AG08396 (cell line): ENCODE data around the gene UBR4.

Experiments used
- DNase-seq: peaks from one replicate; pipeline ENCODE4 v3.0.0; 2012; ENCODE audit warnings: low spot score, mixed read lengths

UBR4 gene

DNA sequence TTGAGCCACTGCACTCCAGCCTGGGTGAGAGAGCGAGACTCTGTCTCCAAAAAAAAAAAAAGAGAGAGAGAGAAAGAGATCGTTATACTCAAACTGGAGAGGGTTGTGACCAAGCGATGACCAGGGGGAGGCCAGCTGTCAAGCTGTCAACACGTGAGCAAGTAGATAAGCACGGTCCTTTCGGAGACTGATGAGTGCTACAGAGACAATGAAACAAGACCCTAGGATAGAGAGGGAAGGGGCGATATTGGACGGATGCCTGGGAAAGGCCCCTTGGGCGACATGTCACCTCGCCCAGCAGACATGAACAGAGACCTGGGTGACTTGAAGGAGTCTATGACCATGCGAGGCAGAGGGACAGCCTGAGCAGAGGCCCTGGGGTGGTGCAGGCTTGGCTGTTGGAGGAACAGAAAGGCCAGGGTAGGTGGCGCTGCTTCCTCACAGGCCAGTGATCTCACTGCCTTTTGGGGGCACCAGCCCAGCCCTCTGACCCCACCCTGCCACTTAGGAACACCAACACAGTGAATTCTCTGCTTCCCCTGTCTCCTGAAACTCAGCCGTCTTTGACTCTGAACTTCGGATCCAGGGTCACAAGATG is 152.8 kb downstream of the UBR4 start:
- no peak for DNase-seq

DNA sequence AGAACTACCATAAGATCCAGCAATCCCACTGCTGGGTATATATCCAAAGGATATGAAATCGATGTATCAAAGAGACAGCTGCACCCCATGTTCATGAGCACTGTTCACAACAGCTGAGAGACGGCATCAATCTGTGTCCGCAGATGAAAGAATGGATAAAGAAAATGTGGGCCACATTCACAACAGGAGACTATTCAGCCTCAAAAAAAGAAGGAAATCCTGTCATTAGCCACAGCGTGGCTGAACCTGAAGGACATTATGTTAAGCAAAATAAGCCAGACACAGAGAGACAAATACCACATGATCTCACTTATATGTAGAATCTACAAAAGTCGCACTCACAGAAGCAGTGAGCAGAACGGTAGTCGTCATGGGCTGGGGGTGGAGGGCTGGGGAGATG is 154.4 kb downstream of the UBR4 start:
- no peak for DNase-seq

DNA sequence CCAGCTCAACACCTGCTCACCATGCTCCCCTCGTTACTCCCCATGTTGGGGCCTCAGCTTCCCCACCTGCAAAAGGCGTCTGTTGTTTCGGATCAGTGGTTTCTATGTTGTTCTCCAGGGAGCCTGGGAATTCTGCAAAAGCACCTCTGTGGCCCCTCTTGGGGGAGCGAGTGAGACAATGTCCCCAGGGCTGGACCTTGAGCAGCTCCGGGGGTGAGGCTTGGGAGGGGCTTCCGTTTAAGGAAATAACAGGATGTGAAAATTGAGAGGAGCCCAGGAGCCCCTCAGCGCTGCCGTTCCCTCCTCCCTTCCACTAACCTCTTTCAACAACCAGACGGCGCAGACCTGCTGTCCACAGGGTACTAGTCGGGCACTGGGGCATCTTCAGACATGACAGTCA is 155.1 kb downstream of the UBR4 start:
- DNase-seq = no peak

DNA sequence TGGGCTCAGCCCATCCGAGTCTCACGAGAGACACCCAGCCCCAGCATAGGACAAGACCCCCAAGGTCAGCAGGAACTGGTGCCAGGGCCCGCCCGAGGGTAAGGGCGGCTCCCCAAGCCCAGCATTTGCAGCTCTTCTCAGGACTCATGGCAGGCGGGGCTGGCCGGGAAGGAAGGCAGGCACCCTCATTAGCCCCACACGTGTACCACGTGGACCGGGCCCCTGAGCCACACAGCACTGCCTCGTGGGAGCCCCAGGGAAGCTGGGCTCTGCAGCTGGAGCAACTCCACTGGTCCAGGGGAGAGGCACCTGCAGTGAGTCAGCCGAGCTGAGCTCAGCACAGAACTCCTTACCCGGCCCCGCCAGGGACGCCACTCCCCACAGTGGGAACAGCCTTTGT is 155.8 kb downstream of the UBR4 start:
- DNase-seq = no peak

DNA sequence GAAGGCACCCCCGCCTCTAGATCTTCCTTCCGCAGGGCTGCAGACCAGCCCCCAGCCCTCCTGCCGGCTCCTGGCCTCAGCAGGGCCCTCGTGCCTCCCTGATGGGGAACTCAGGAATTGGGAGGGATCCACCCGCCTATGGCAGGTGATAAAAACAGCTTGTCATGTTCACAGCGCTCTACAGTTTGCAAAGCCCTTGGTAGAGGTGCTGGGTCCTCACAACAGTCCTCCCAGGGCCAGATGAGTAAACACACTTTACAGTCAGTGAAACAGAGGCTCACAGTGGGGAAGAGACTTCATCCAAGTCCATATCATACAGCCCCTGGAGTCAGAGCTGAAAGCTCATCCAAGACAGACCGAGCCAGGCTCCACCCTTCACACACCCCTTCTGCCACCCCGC is 156.6 kb downstream of the UBR4 start:
- DNase-seq = no peak

DNA sequence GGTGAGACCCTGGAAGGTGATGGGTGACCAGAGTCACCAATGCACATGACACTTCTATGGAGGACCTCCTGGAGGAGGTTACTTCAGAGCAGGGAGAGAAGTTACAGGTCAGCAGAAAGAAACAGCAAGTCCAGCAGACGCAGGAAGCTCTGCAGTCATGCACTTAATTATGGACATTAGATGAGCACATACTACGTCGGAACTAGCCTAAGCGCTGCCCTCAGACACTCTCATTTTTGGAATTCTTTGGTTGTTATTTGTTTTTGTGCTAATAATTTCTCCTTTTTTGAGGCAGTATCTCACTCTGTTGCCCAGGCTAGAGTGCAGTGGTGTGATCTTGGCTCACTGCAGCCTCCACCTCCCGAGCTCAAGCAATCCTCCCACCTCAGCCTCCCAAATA is 160.3 kb downstream of the UBR4 start:
- DNase-seq = no peak

DNA sequence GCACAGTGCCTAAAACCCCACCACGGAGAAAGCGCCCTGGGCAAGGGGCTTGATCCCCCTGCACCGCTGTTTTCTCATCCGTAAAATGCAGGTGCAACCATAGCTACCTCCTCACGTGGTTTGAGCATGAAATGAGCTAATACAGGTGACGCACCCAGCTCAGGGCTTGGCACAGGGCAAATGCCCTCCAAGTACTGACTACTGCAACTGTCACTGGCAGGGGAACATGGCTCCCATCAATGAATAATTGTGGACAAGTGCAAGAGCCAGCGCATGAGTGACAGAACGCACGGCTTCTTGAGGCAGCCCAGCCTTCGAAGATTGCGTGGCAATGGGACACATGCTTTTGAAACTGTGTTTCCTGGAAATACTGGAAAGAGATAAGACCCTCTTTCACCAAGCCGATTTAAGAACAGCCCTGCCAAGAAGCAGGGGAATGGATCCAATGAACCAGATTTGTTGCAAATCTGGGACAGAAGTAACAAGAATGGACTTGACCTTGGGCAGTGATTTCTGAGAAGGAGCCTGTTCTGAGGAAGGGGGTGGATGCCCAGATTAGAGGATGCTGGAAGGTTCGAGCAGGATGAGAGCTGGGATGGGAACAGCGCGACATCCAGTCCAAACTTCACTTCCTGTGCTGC is 160.8 kb downstream of the UBR4 start:
- no peak for DNase-seq

DNA sequence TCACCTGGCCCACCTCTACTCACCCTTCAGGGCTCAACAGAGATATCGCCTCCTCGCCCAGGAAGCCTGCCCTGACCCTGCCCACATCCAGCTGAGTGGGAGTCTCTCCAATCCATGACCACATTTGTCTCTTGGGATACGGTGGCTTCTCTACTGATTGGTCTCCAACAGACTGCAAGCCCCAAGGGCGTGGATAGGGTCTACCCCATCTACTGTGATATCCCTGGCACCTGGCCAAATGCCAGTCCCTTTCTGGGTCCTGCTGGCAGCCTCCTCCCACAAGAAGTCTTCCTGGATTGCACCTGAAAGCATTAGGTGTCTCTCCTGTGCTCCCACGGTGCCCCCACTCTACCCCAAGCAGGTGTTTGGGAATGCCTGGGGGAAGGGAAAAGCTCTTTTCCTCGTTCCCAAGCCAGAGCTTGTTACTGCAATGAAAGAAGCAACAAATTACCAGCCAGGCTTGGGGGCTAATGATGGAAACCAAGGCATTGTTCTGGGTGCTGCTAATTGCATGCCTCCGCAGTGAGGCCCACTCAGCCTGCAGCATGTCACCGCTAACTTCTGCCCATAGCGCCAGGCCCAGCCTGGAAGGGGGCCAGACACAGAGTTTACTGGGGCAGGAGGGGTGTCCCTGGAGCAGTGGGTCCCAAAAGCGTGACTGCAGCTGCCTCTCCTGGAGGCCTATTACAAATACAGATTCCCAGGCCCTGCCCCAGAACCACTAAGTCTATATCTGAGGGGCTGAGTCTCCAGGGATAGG is 162.9 kb downstream of the UBR4 start:
- no peak for DNase-seq

DNA sequence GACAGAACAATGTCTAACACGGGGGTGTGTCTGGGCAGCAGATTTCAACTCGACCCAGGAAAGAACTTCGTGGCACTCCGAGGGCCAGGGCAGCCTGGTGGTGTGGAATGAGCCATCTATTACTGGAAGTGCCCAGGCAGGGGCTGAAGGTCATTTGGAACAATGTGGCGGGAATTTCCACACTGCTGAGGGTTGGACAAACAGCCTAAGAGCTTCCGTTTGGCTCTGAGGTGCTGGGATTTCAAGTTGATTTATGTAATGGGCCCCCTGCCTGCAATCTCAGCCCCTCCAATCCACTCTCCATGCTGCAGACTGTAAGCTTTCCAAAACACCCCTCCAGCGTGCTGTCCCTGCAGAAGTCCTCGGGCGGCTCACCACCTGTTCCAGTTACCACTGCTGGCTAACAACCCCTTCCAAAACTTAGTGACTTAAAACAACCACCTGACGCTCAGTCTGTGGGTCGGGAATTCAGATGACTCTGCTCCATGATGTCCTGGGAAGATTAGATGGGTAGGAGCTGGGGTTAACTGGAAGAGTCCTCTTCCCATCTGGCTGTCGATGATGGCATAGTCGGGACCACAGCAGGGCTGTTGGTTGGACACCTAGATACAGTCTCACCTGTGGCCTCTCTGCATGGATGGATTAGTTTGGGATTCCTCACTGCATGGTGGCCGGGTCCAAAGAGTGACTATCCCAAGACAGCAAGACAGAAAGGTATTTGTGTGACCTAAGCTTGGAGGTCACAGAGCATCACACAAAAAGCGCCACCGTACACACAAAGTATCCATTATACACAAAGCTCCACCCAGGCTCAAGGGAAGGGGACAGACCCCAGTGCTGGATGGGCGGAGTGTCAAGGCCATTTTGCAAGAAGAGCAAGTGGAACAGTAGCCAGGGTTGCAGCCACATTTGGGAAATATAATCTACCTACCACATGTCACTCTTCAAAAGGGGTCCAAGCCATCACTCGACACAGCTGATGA is 163.9 kb downstream of the UBR4 start:
- DNase-seq = no peak

DNA sequence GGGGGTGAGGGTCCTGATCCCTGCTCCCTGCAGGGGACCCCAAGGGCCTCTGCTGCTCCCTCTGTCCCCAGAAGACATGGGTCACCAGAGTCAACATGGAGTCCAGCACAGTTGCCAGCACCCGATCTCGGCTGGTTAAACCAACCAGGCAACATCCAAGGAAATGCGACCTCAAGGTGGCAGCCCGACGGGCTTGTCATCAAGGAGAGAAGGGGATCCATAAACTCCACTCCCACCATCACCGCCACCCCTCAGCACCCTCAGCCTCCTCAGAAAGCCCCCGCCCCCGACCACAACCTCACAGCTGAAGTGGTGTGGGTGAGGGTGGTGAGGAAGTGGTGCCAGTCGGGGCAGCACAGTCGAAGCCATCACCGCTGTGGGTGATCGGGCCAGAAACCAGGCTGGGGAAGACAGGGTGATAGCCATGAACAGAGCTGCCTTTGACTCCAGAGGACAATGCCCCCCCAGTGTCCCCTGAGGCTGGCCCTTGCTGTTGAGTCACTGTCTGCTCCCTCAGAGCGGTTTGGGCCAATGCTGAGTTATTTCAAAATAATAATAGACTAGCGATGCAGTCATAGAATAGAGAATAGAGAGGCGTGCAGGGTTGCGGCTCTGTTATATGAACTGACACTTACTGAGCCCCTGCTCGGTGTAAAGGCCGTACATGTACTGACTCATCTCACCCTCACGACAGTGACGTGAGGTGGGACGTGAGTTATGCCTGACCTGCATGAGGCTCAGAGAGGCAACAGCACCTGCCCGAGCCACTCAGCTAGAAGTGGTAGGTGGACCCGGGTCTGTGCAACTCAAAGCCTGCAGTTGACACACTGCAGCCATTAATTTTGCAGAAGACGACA is 164.9 kb downstream of the UBR4 start:
- DNase-seq = no peak

DNA sequence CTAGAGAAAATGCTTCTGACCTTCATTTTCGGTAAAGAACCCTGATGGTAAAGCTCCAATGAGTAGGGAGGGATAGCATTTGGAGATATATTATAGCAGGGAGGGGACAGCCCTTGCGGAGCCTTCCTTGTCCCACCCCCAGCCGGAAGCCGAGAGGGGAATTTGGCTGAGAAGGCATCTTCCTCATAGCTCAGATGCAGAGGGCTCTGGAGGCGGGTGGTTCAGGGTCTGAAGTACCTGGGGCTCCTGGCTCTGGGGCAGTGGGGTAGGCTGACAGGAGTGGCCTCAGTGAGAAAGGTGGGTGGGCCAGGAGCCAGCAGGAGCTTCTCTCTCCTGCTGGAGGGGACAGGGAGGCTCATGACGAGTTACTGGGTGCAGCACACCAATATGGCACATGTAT is 165.6 kb downstream of the UBR4 start:
- no peak for DNase-seq

DNA sequence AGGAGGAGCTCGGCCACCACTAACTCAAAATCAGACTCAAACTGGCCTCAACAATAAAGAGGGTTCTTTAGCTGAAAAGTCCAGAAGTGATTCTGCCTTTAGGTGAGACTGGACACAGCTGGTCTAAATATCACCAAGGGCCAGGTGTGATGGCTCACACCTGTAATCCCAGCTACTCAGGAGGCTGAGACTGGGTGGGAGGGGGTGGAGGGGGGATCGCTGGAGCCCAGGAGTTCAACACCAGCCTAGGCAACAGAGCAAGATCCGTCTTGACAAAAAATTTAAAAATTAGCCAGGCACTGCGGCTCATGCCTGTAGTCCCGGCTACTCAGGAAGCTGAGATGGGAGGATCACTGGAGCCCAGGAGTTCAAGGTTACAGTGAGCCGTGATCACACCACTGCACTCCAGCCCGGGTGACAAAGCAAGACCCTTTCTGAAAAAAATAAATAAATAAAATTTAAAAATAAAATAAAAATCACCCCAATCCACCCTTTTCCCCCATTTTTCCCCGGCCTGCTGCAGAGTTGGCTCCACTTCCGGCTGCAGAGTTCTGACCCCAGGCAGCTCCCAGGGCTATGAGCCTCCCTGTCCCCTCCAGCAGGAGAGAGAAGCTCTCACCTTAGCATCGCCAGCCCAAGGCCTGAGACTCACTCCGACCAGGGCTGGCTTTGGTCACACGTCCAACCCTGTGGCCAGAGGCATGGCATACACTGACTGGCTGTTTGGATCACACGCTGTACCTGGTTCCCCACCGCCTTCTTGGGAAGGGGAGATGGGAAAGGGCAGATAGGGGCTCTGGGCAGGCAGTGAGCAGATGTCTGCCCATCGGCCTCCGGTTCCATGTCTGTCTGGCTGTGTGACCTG is 166.3 kb downstream of the UBR4 start:
- no peak for DNase-seq

DNA sequence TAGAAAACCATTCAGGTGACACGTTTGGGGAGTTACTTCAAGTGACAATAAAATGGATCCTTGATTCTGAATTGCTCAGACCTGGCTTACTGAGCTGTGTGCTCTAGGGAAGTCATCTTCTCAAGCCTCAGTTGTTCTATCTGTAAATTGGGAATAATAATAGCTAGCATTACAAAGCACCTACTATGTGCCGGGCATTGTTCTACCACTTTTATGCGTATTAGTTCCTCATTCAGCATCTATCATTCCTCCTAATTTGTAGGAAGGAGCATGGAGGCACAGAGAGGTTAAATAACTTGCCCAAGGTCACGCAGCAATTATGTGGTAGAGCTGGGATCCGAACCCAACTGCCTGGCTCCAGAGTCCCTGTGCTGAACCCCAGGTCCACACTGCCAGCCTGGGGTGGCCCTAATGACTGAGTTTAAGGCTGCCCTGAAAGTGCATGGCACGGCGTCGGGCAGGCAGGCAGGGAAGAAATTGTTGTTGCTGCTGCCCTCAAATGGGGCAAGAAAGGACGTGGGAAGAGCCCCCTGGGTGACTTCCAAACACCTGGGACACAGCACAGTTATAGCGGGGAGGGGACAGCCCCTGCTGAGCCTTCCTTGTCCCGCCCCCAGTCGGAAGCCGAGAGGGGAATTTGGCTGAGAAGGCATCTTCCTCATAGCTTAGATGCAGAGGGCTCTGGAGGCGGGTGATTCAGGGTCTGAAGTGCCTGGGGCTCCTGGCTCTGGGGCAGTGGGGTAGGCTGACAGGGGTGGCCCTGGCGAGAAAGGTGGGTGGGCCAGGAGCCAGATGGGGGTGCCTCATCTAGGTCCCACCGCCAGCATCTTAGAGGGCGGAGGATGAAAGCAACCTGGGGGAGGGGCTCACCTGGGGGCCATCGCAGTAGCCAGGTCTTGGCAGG is 167.1 kb downstream of the UBR4 start:
- DNase-seq = no peak

DNA sequence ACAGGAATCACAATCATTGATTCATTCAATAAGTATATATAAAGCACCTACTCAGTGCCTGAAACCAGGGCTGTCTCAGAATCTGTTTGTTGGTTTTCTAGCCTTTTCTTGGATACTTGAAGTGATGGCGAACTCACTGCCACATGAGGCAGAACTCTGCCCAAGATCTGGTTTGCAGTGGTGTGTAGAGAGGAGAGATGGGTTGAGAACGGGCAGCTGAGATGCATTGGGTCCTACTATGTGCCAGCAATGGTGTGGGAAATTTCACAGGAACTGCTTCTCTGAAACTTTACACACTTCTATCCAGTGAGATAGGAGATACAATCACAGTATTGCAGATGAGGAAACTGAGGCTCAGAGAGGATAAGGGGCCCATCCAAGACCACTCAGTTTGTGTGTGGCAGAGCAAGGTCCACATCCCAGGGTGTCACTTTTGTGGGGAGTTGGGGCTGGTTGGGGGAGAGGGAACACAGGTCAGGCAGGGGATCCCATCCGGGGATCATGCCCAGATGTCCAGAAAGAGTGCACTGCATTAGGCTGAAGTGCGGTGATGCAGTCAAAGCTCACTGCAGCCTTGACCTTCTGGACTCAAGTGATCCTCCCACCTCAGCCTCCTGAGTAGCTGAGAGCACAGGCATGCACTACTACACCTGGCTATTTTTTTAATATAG is 169.9 kb downstream of the UBR4 start:
- no peak for DNase-seq

DNA sequence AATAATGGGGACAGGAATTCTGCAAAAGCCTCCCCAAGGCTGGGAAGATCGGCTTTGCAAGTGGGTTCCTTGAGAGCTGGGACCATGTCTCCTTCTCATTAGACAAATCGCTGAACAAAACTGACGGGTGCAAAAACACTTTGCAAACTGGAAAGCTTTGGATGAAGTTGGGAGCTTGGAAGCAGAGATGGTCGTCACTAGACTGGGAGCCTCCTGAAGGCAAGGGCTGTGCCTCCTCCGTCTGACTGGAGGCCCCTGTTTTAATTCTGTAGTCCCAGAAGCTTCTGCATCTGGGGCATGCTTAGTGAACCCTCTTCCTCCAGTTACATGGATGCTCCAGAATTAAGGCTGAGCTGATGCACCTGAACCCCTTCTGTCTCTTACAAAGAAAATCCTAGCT is 171.3 kb downstream of the UBR4 start:
- DNase-seq = no peak

DNA sequence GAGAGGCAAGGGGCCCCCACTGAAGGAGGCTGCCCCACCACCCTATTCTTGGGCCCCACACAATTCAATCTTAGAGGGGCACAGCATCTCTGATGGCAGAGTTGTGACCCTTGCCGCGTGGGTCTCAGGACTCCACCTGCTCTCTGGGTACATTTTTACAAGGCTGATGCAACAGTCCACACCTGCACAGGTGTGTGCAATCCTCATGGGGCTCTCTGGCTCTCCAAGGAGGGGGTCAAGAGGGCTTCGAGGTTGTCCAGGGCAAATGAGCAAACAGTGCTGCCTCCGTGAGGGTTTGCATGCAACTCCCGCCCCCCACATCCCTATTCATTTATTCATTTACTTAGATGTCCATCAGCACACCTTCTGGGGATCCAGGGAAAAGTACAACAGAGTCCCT is 172.0 kb downstream of the UBR4 start:
- DNase-seq = no peak

DNA sequence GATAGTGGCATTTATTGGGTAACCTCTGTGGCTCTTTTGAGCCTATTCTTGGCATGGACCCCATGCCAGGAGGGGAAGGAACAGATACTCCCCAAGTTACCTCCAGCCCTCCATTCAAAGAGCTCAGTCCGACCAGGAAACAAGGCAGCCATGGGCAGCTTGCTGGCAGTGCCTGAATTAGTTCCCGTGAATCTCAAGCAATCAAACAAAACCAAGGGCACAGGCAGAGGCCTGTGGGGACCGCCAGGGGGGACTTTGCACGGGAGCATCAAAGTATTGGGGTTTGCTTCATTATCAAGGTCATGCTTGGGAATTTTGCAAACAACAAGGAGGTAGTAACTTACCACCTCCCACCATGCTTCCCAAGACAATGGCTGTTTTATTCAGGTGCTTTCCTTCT is 172.4 kb downstream of the UBR4 start:
- DNase-seq = no peak

DNA sequence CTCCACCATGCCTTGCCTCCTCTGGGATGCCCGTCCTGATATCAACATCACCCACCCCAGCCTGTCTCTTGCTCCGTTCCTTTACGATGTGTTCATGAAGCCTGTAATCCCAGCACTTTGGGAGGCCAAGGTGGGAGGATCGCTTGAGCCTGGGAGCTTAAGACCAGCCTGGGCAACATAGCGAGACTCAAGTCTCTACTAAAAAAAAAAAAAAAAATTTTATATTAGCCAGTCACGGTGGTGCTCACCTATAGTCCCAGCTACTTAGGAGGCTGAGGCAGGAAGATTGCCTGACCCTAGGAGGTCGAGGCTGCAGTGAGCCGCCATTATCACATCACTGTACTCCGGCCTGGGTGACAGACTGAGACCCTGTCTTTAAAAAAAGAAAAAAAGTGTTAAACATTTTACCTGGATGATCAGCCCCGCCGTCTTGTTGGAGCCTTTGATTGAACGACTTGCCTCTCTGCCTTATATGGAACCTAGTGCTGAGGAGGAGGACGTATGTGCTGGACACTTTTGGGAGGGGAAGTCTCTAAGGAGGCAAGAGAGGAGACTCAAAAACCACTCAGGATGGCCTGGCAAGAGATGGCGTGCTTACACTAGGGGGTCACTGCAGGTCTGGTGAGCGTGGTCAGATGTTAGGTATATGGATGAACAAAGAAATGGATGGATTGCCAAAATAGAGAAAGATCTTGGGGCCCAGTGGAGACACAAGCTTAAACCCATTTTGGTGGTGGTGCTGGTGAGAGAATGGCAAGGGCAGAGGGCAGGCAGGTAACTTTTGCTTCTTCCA is 173.1 kb downstream of the UBR4 start:
- no peak for DNase-seq
